ENCODE data around the gene RHOF. TPM values are rescaled to one million over a fixed set of nuclear protein-coding genes. Genes with fewer than 3 reads are reported as not detected.

RHOF gene
- total and polyA plus RNA-seq, 4 donors = 0.97 to 7.0 (median 3.5) TPM

DNA sequence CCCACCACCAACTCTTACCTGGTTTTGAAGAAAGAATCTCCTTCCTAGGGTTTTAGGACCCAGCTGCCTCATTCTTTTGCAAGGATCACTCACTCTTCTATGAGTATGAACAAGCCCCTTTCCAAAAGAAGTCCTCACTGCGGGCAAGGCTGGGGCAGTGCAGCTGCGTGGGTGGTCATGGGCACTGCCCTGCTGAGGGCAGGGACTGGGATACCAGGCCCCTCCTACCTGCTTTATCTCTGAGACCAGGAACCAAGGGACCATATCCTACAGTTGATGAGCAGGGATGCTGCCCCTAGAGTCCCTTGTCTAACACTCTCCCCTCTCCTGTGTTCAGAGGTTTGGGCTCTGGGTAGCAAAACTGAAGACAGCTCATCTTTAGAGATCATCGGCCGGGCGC lies 44.6 kb upstream of the RHOF start:
- Histone ChIP-seq H3K9me3 (ENCODE audit: control insufficient read depth in 4 of 4, low read length in 3 of 4) (no peaks in the 10 kb centered on the region), H3K9ac (ENCODE audit: low read depth in 1 of 2, low read length in 2 of 2) (no peak overlapping the region), H3K27ac (ENCODE audit: low read depth in 1 of 2, low read length in 2 of 2) (no peak overlapping the region), H3K4me1 (ENCODE audit: control insufficient read depth in 4 of 4, insufficient read depth in 4 of 4, low read length in 3 of 4) (no peaks in the 10 kb centered on the region), H3K36me3 (ENCODE audit: control insufficient read depth in 4 of 4, insufficient read depth in 3 of 4, low read depth in 1 of 4, low read length in 3 of 4) (peaks cover 12 to 30% (median 21%) of the 10 kb centered on the region in 4 donors), H3K27me3 (ENCODE audit: control insufficient read depth in 4 of 4, insufficient read depth in 4 of 4, low read length in 3 of 4) (no peaks in the 10 kb centered on the region), H3K4me3 (ENCODE audit: low read depth in 1 of 3, low read length in 3 of 3) (no peak overlapping the region)
- no peak for TF ChIP-seq JUND (IDR thresholded peaks at IDR 0.05)
- peak in 1 of 2 donors; percentile 20 for TF ChIP-seq EGR1 (IDR thresholded peaks at IDR 0.05; ENCODE audit: low read depth in 2 of 2)
- 79% methylated on average over 5 of the region's 5 CpGs for WGBS
- DNase-seq (ENCODE audit: low spot score) = no peak

DNA sequence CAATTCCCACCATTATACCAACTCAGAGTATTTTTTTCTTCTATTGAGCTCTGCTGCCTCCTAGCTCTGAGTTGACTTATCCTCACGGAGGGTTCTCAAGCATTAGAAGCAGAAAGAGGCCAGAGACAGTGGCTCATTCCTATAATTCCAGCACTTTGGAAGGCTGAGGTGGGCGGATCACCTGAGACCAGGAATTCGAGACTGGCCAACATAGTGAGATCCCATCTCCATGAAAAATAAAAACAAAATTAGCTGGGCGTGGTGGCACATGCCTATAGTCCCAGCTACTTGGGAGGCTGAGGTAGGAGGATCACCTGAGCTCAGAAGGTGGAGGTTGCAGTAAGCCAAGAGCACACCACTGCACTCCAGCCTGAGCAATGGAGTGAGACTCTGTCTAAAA lies 44.2 kb upstream of the RHOF start:
- Histone ChIP-seq H3K27me3 (ENCODE audit: control insufficient read depth in 4 of 4, insufficient read depth in 4 of 4, low read length in 3 of 4) (no peaks in the 10 kb centered on the region), H3K9me3 (ENCODE audit: control insufficient read depth in 4 of 4, low read length in 3 of 4) (no peaks in the 10 kb centered on the region), H3K4me3 (ENCODE audit: low read depth in 1 of 3, low read length in 3 of 3) (no peak overlapping the region), H3K27ac (ENCODE audit: low read depth in 1 of 2, low read length in 2 of 2) (no peak overlapping the region), H3K4me1 (ENCODE audit: control insufficient read depth in 4 of 4, insufficient read depth in 4 of 4, low read length in 3 of 4) (no peaks in the 10 kb centered on the region), H3K36me3 (ENCODE audit: control insufficient read depth in 4 of 4, insufficient read depth in 3 of 4, low read depth in 1 of 4, low read length in 3 of 4) (peaks cover 11 to 26% (median 18%) of the 10 kb centered on the region in 4 donors), H3K9ac (ENCODE audit: low read depth in 1 of 2, low read length in 2 of 2) (no peak overlapping the region)
- no peak for TF ChIP-seq JUND (IDR thresholded peaks at IDR 0.05)
- TF ChIP-seq FOXA2 (IDR thresholded peaks at IDR 0.05) = no peak
- no peak for TF ChIP-seq YY1 (IDR thresholded peaks at IDR 0.05)
- TF ChIP-seq TAF1 (conservative IDR thresholded peaks at IDR 0.05) = no peak
- no peak for TF ChIP-seq RXRA (IDR thresholded peaks at IDR 0.05)
- TF ChIP-seq HNF4A (conservative IDR thresholded peaks at IDR 0.05) = no peak
- TF ChIP-seq HNF4G (IDR thresholded peaks at IDR 0.05) = no peak
- no peak for TF ChIP-seq GABPA (IDR thresholded peaks at IDR 0.05 in 1 of 2, conservative IDR thresholded peaks at IDR 0.05 in 1 of 2)
- TF ChIP-seq, protein P1, sequence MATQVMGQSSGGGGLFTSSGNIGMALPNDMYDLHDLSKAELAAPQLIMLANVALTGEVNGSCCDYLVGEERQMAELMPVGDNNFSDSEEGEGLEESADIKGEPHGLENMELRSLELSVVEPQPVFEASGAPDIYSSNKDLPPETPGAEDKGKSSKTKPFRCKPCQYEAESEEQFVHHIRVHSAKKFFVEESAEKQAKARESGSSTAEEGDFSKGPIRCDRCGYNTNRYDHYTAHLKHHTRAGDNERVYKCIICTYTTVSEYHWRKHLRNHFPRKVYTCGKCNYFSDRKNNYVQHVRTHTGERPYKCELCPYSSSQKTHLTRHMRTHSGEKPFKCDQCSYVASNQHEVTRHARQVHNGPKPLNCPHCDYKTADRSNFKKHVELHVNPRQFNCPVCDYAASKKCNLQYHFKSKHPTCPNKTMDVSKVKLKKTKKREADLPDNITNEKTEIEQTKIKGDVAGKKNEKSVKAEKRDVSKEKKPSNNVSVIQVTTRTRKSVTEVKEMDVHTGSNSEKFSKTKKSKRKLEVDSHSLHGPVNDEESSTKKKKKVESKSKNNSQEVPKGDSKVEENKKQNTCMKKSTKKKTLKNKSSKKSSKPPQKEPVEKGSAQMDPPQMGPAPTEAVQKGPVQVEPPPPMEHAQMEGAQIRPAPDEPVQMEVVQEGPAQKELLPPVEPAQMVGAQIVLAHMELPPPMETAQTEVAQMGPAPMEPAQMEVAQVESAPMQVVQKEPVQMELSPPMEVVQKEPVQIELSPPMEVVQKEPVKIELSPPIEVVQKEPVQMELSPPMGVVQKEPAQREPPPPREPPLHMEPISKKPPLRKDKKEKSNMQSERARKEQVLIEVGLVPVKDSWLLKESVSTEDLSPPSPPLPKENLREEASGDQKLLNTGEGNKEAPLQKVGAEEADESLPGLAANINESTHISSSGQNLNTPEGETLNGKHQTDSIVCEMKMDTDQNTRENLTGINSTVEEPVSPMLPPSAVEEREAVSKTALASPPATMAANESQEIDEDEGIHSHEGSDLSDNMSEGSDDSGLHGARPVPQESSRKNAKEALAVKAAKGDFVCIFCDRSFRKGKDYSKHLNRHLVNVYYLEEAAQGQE (IDR thresholded peaks at IDR 0.05) = no peak
- TF ChIP-seq, protein P2, sequence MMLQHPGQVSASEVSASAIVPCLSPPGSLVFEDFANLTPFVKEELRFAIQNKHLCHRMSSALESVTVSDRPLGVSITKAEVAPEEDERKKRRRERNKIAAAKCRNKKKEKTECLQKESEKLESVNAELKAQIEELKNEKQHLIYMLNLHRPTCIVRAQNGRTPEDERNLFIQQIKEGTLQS (IDR thresholded peaks at IDR 0.05) = no peak
- no peak for TF ChIP-seq RAD21 (IDR thresholded peaks at IDR 0.05)
- TF ChIP-seq NR2F2 (IDR thresholded peaks at IDR 0.05) = no peak
- no peak for TF ChIP-seq SP1 (IDR thresholded peaks at IDR 0.05)
- TF ChIP-seq, protein P3, sequence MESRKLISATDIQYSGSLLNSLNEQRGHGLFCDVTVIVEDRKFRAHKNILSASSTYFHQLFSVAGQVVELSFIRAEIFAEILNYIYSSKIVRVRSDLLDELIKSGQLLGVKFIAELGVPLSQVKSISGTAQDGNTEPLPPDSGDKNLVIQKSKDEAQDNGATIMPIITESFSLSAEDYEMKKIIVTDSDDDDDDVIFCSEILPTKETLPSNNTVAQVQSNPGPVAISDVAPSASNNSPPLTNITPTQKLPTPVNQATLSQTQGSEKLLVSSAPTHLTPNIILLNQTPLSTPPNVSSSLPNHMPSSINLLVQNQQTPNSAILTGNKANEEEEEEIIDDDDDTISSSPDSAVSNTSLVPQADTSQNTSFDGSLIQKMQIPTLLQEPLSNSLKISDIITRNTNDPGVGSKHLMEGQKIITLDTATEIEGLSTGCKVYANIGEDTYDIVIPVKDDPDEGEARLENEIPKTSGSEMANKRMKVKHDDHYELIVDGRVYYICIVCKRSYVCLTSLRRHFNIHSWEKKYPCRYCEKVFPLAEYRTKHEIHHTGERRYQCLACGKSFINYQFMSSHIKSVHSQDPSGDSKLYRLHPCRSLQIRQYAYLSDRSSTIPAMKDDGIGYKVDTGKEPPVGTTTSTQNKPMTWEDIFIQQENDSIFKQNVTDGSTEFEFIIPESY (IDR thresholded peaks at IDR 0.05) = no peak
- TF ChIP-seq, protein P4, sequence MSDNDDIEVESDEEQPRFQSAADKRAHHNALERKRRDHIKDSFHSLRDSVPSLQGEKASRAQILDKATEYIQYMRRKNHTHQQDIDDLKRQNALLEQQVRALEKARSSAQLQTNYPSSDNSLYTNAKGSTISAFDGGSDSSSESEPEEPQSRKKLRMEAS (IDR thresholded peaks at IDR 0.05) = no peak
- no peak for DNase-seq (ENCODE audit: low spot score)
- WGBS = 75% methylated on average over 4 of the region's 4 CpGs
